H1 (cell line): ENCODE data around the gene SYT14. TPM values are rescaled to one million over a fixed set of nuclear protein-coding genes. Genes with fewer than 3 reads are reported as not detected.

ENCODE experiments used
- CTCF ChIA-PET: fragments of 300-600 bp; sonication (Branson Sonifier 250); formaldehyde crosslinking; loops from one replicate; lab custom pipeline; 2021; ENCODE audit not compliant: partially characterized antibody; lab: Charles Lee
- POLR2A ChIA-PET: fragments of 300-600 bp; sonication (Branson Sonifier 250); formaldehyde crosslinking; loops from one replicate; lab custom pipeline; 2021; ENCODE audit warnings: inconsistent platforms; ENCODE audit not compliant: partially characterized antibody; lab: Charles Lee
- DNase-seq, 2 experiments: peaks; one replicate each; pipeline versions ENCODE4 v3.0.0 to v3.0.0-alpha.2; 2010 to 2022; ENCODE audit warnings: low spot score in 2 of 2, low read depth in 1 of 2, mixed read lengths in 1 of 2
- FAIRE-seq: peaks from 2 replicates; lab custom pipeline; 2011; peaks lifted over from hg19 to GRCh38; lab: Jason Lieb, UNC
- H2AFZ ChIP-seq: 2 replicates; pipeline ENCODE4 v1.8.1; 2012; ENCODE audit warnings: low read length, inconsistent platforms
- H2AK5ac ChIP-seq: 2 replicates; pipeline ENCODE4 v1.6.1; 2013; ENCODE audit warnings: low read depth, low read length
- H2BK120ac ChIP-seq: replicated peaks from 2 replicates; pipeline ENCODE3; 2013; ENCODE audit warnings: low read depth, low read length, inconsistent platforms
- H2BK12ac ChIP-seq: 2 replicates; pipeline ENCODE4 v1.6.1; 2013; ENCODE audit warnings: low read depth, low read length
- H2BK15ac ChIP-seq: 2 replicates; pipeline ENCODE4 v1.6.1; 2013; ENCODE audit warnings: low read length
- H2BK20ac ChIP-seq: 2 replicates; pipeline ENCODE4 v1.6.1; 2013; ENCODE audit warnings: low read length
- H2BK5ac ChIP-seq: 2 replicates; pipeline ENCODE4 v1.6.1; 2013; ENCODE audit warnings: low read depth, low read length
- H3K14ac ChIP-seq: 2 replicates; pipeline ENCODE4 v1.6.1; 2013; ENCODE audit warnings: inconsistent platforms; ENCODE audit not compliant: insufficient read length
- H3K18ac ChIP-seq: 2 replicates; pipeline ENCODE4 v1.6.1; 2013; ENCODE audit warnings: low read length; ENCODE audit errors: extremely low read depth
- H3K23ac ChIP-seq: 2 replicates; pipeline ENCODE4 v1.6.1; 2013; ENCODE audit warnings: inconsistent platforms; ENCODE audit not compliant: insufficient read length
- H3K23me2 ChIP-seq: 2 replicates; pipeline ENCODE4 v1.6.1; 2013; ENCODE audit warnings: low read depth, low read length
- H3K27ac ChIP-seq: 2 replicates; pipeline ENCODE4 v1.6.1; 2011; ENCODE audit warnings: low read depth, low read length, inconsistent platforms
- H3K27me3 ChIP-seq, 4 experiments: replicated peaks in 1 of 4; 1 replicate in 1 of 4; 2 replicates in 3 of 4; pipeline versions ENCODE4 v1.6.1 to v1.8.1; 2011 to 2013; ENCODE audit warnings: low read length in 3 of 4, mild to moderate bottlenecking in 3 of 4, inconsistent platforms in 2 of 4, mixed read lengths in 2 of 4, moderate library complexity in 1 of 4; ENCODE audit not compliant: control insufficient read depth in 3 of 4, insufficient read depth in 3 of 4; ENCODE audit errors: extremely low read depth in 1 of 4
- H3K36me3 ChIP-seq, 4 experiments: 2 replicates each; pipeline versions ENCODE4 v1.6.1 to v1.8.1; 2011 to 2013; ENCODE audit warnings: mild to moderate bottlenecking in 4 of 4, low read length in 3 of 4, moderate library complexity in 2 of 4, control low read depth in 1 of 4, inconsistent platforms in 1 of 4; ENCODE audit not compliant: insufficient read depth in 4 of 4, control insufficient read depth in 2 of 4
- H3K4ac ChIP-seq: replicated peaks from 2 replicates; pipeline ENCODE3; 2013; ENCODE audit warnings: low read length, low read depth, mixed read lengths, inconsistent platforms; ENCODE audit not compliant: insufficient read length
- H3K4me1 ChIP-seq, 4 experiments: replicated peaks in 1 of 4; 1 replicate in 1 of 4; 2 replicates in 3 of 4; pipeline versions ENCODE4 v1.6.1 to v1.8.1; 2011 to 2013; ENCODE audit warnings: low read length in 3 of 4, inconsistent platforms in 2 of 4, mixed read lengths in 1 of 4; ENCODE audit not compliant: insufficient read depth in 4 of 4, control insufficient read depth in 3 of 4
- H3K4me2 ChIP-seq, 2 experiments: 2 replicates each; pipeline versions ENCODE4 v1.6.1 to v1.8.1; 2011 to 2013; ENCODE audit warnings: low read depth in 2 of 2, low read length in 2 of 2, control low read depth in 1 of 2, inconsistent platforms in 1 of 2, mild to moderate bottlenecking in 1 of 2; ENCODE audit not compliant: insufficient read depth in 1 of 2
- H3K4me3 ChIP-seq, 4 experiments: fragments of 200-600, 300-600 bp in 1 of 4; sonication (generic), shearing (Covaris generic), sonication (Bioruptor Twin) in 1 of 4; 2 replicates each; pipeline versions ENCODE4 v1.5.1 to v1.8.1; 2011 to 2016; ENCODE audit warnings: low read length in 4 of 4, low read depth in 3 of 4, control low read depth in 2 of 4, inconsistent platforms in 2 of 4, mild to moderate bottlenecking in 2 of 4, mixed read lengths in 1 of 4, moderate library complexity in 1 of 4; ENCODE audit not compliant: insufficient read depth in 2 of 4; ENCODE audit errors: extremely low read depth in 1 of 4
- H3K56ac ChIP-seq: replicated peaks from 2 replicates; pipeline ENCODE3; 2013; ENCODE audit warnings: low read depth, mild to moderate bottlenecking, mixed read lengths, low read length, inconsistent platforms; ENCODE audit not compliant: insufficient read length
- H3K79me1 ChIP-seq: 2 replicates; pipeline ENCODE4 v1.6.1; 2013; ENCODE audit warnings: low read depth, low read length, control low read depth
- H3K79me2 ChIP-seq, 2 experiments: 2 replicates each; pipeline versions ENCODE4 v1.6.1 to v1.8.1; 2012 to 2013; ENCODE audit warnings: low read length in 2 of 2, mild to moderate bottlenecking in 2 of 2, inconsistent platforms in 1 of 2; ENCODE audit not compliant: insufficient read depth in 2 of 2, control insufficient read depth in 1 of 2
- H3K9ac ChIP-seq, 4 experiments: replicated peaks in 1 of 4; 1 replicate in 1 of 4; 2 replicates in 3 of 4; pipeline versions ENCODE4 v1.6.1 to v1.8.1; 2011 to 2013; ENCODE audit warnings: low read depth in 3 of 4, low read length in 3 of 4, control low read depth in 2 of 4, mild to moderate bottlenecking in 2 of 4, moderate library complexity in 2 of 4, inconsistent platforms in 1 of 4; ENCODE audit errors: extremely low read depth in 1 of 4
- H3K9me3 ChIP-seq, 2 experiments: 2 replicates each; pipeline versions ENCODE4 v1.6.1 to v1.8.1; 2012 to 2013; ENCODE audit warnings: mild to moderate bottlenecking in 2 of 2, moderate library complexity in 2 of 2, control low read depth in 1 of 2, inconsistent platforms in 1 of 2, low read depth in 1 of 2, low read length in 1 of 2, mixed read lengths in 1 of 2; ENCODE audit not compliant: insufficient read depth in 2 of 2
- H4K20me1 ChIP-seq, 2 experiments: replicated peaks in 1 of 2; 2 replicates each; pipeline versions ENCODE3 to v1.8.1; 2011 to 2013; ENCODE audit warnings: inconsistent platforms in 2 of 2, low read length in 2 of 2, mild to moderate bottlenecking in 1 of 2; ENCODE audit not compliant: insufficient read depth in 2 of 2, control insufficient read depth in 1 of 2
- H4K5ac ChIP-seq: 2 replicates; pipeline ENCODE4 v1.6.1; 2013; ENCODE audit warnings: low read length, low read depth, mixed read lengths, inconsistent platforms; ENCODE audit not compliant: insufficient read length
- H4K8ac ChIP-seq: 2 replicates; pipeline ENCODE4 v1.8.0; 2013; ENCODE audit warnings: mild to moderate bottlenecking, moderate library complexity, low read length, inconsistent platforms; ENCODE audit not compliant: insufficient read depth; ENCODE audit errors: extremely low read depth
- H4K91ac ChIP-seq: replicated peaks from 2 replicates; pipeline ENCODE3; 2013; ENCODE audit warnings: low read length, mixed read lengths, inconsistent platforms; ENCODE audit not compliant: insufficient read length
- BACH1 ChIP-seq: IDR thresholded peaks from 2 replicates; pipeline ENCODE4 v1.6.1; 2012; ENCODE audit warnings: low read length, improper control_type of control experiment
- E2F6 ChIP-seq: IDR thresholded peaks from 2 replicates; pipeline ENCODE4 v1.6.1; 2012; ENCODE audit warnings: inconsistent platforms
- EZH2 ChIP-seq: fragments of 200-600 bp; sonication (generic); IDR thresholded peaks from 2 replicates; pipeline ENCODE4 v1.7.1; 2012; ENCODE audit warnings: low read depth, mild to moderate bottlenecking, moderate library complexity, low read length, inconsistent platforms; ENCODE audit not compliant: severe bottlenecking
- KDM1A ChIP-seq: fragments of 200-600, 300-600 bp; sonication (generic); IDR thresholded peaks from 2 replicates; pipeline ENCODE4 v1.7.1; 2016; ENCODE audit warnings: mild to moderate bottlenecking, low read length, borderline replicate concordance
- KDM5A ChIP-seq: fragments of 200-600 bp; IDR thresholded peaks from 2 replicates; pipeline ENCODE4 v1.7.1; 2012; ENCODE audit warnings: mild to moderate bottlenecking, low read length, inconsistent platforms, mixed read lengths
- MAX ChIP-seq: IDR thresholded peaks from 2 replicates; pipeline ENCODE4 v1.6.1; 2012; ENCODE audit warnings: inconsistent platforms
- RAD21 ChIP-seq, 2 experiments: IDR thresholded peaks in 1 of 2; conservative IDR thresholded peaks in 1 of 2; 2 replicates each; pipeline ENCODE4 v1.6.1; 2011; ENCODE audit warnings: low read depth in 2 of 2, low read length in 2 of 2, improper control_type of control experiment in 1 of 2, inconsistent platforms in 1 of 2, mild to moderate bottlenecking in 1 of 2, moderate library complexity in 1 of 2
- SIN3A ChIP-seq, 2 experiments: IDR thresholded peaks in 1 of 2; conservative IDR thresholded peaks in 1 of 2; 2 replicates each; pipeline ENCODE4 v1.6.1; 2011 to 2012; ENCODE audit warnings: low read length in 2 of 2, improper control_type of control experiment in 1 of 2, low read depth in 1 of 2, mild to moderate bottlenecking in 1 of 2
- TAF1 ChIP-seq: IDR thresholded peaks from 2 replicates; pipeline ENCODE4 v1.6.1; 2011; ENCODE audit warnings: mild to moderate bottlenecking, low read depth, low read length
- WGBS, 2 experiments: shearing (Covaris generic) in 1 of 2; methylation state at CpG; one replicate each; pipeline versions ENCODE4 v1.1.6 to v1.1.7; 2013 to 2015; ENCODE audit warnings: low lambda C conversion rate in 2 of 2, mixed read lengths in 2 of 2, inconsistent platforms in 1 of 2, low coverage in 1 of 2, missing lambda C conversion rate in 1 of 2; ENCODE audit not compliant: insufficient replicate concordance in 2 of 2, insufficient coverage in 1 of 2, insufficient read length in 1 of 2; ENCODE audit errors: extremely low coverage in 1 of 2, missing lambda C conversion rate in 1 of 2; 5-methylcytosine and 5-hydroxymethylcytosine counted together
- polyA plus RNA-seq, 7 experiments: library from polyadenylated mRNA; depleted of rRNA in 3 of 7; stranded (reverse) in 5 of 7; unstranded in 2 of 7; fragments of >200 nt in 5 of 7; fragments of 200-250 nt in 2 of 7; gene quantifications; 1 replicate in 5 of 7; 2 replicates in 1 of 7; 4 replicates in 1 of 7; pipeline versions ENCODE4 v1.2.1 to v1.2.3, GENCODE V29; 2011 to 2013; ENCODE audit warnings: missing spikeins in 2 of 7, mixed read lengths in 2 of 7
- total RNA-seq: library from RNA; stranded (reverse); fragmentation: NEBNext Ultra II Directional; extraction: Animal tissue kit (Norgen Biotek cat#: 25700); gene quantifications from 2 replicates; pipeline ENCODE4 v1.2.1, GENCODE V29; 2021

The SYT14 gene
- total and polyA plus RNA-seq, 2 of the 8 experiments (the other 6 are each of a cell fraction or from before 2014, with no cell fraction given), result 2.3 to 18.4 TPM

- POLR2A ChIA-PET, result interaction anchor here (1.2 to 1.3 kb wide), 2 partner anchors 474 to 502 kb away, joined by 3 to 5 read pairs; no protein-coding TSS in a partner anchor
- Histone ChIP-seq H3K9me3 (no peaks in the 10 kb centered on the region), H2AK5ac (no peak overlapping the region), H3K79me2 (no peaks in the 10 kb centered on the region), H3K23ac (no peak overlapping the region), H2AFZ (peak overlapping the region; percentile 36; the same call in 1 of the 2 replicates), H2BK12ac (no peak overlapping the region), H2BK5ac (no peak overlapping the region), H4K20me1 (no peaks in the 10 kb centered on the region), H2BK15ac (no peak overlapping the region), H3K4me1 (no peaks in the 10 kb centered on the region), H4K91ac (no peak overlapping the region), H3K4ac (no peak overlapping the region), H3K18ac (no peak overlapping the region), H3K27ac (no peak overlapping the region), H3K4me2 (no peak overlapping the region), H3K79me1 (no peaks in the 10 kb centered on the region), H3K36me3 (no peaks in the 10 kb centered on the region), H3K56ac (no peak overlapping the region), H3K23me2 (no peaks in the 10 kb centered on the region), H3K4me3 (no peak overlapping the region), H2BK120ac (no peak overlapping the region), H4K5ac (no peak overlapping the region), H2BK20ac (no peak overlapping the region), H3K14ac (no peak overlapping the region), H3K9ac (no peak overlapping the region), H3K27me3 (no peaks in the 10 kb centered on the region), H4K8ac (no peak overlapping the region)
- CTCF ChIA-PET, result interaction anchor here (0.7 to 2.7 kb wide), 39 partner anchors 10 to 341 kb away, joined by 3 to 18 read pairs (median 4); partner anchors contain the start of genes SYT14 and UTP25
- peak; percentile 97 for FAIRE-seq
- WGBS, 2 experiments, result 71% methylated on average over 3 of the region's 3 CpGs; no CpG with 5 or more reads in 1 of the 2 experiments
- DNase-seq, result peak; percentile 34 to 81
- no peak for TF ChIP-seq EZH2
- TF ChIP-seq E2F6, result no peak
- TF ChIP-seq MAX, result no peak
- TF ChIP-seq KDM1A, result no peak
- no peak for TF ChIP-seq SIN3A (conservative IDR thresholded peaks at IDR 0.05 in 1 of 2, IDR thresholded peaks at IDR 0.05 in 1 of 2; ENCODE audit: low read depth in 1 of 2, low read length in 2 of 2)
- no peak for TF ChIP-seq KDM5A
- no peak for TF ChIP-seq TAF1
- peak; percentile 70 to 83 for TF ChIP-seq RAD21 (IDR thresholded peaks at IDR 0.05 in 1 of 2, conservative IDR thresholded peaks at IDR 0.05 in 1 of 2; ENCODE audit: low read depth in 2 of 2, low read length in 2 of 2)
- no peak for TF ChIP-seq BACH1
Observed at GRCh38 chr1:209899948-209900347, 38.1 kb upstream of the SYT14 start.
